B cell (primary cell): ENCODE data around the gene COTL1. TPM values are rescaled to one million over a fixed set of nuclear protein-coding genes. Genes with fewer than 3 reads are reported as not detected.
A peak's percentile ranks its signal among the peaks of the same experiment; 100 is the strongest.

ENCODE experiments used
- ATAC-seq: fragments of 200-7000 bp; cut with Tn5 transposase; one replicate; pipeline ENCODE4 v1.10.0; 2021; ENCODE audit warnings: low read depth, mild to moderate bottlenecking, moderate number of reproducible peaks, moderate library complexity
- CTCF ChIA-PET: fragments of 350-600 bp; sonication (Branson Sonifier 250); formaldehyde crosslinking; loops from one replicate; lab custom pipeline; 2021; ENCODE audit warnings: antibody characterized with exemption, inconsistent platforms; lab: Charles Lee
- POLR2A ChIA-PET: fragments of 350-600 bp; sonication (Branson Sonifier 250); formaldehyde crosslinking; loops from one replicate; lab custom pipeline; 2021; ENCODE audit warnings: antibody characterized with exemption; lab: Charles Lee
- DNase-seq: peaks from one replicate; pipeline ENCODE4 v3.0.0; 2013
- H2AFZ ChIP-seq: 2 replicates; pipeline ENCODE4 v1.6.1; 2012; ENCODE audit warnings: mild to moderate bottlenecking, low read depth, low read length; ENCODE audit not compliant: insufficient read depth, poor library complexity, severe bottlenecking
- H3K27ac ChIP-seq, 2 donors: 1 replicate in 1 of 2; 2 replicates in 1 of 2; pipeline ENCODE4 v1.5.1; 2012 to 2013; ENCODE audit warnings: low read length in 2 of 2, mild to moderate bottlenecking in 2 of 2, moderate library complexity in 1 of 2
- H3K27me3 ChIP-seq, 4 experiments: fragments of 200-600 bp in 1 of 4; sonication (generic) in 1 of 4; replicated peaks in 1 of 4; 1 replicate in 2 of 4; 2 replicates in 2 of 4; pipeline versions ENCODE4 v1.6.1 to v1.7.0; 2013 to 2016; ENCODE audit warnings: low read length in 3 of 4, mild to moderate bottlenecking in 2 of 4, mixed read lengths in 1 of 4, moderate library complexity in 1 of 4; ENCODE audit not compliant: insufficient read depth in 4 of 4, control insufficient read depth in 3 of 4; ENCODE audit errors: control extremely low read depth in 1 of 4
- H3K36me3 ChIP-seq, 2 experiments: replicated peaks in 1 of 2; 1 replicate in 1 of 2; 2 replicates in 1 of 2; pipeline versions ENCODE4 v1.6.1 to v1.7.1; 2013; ENCODE audit warnings: low read length in 1 of 2; ENCODE audit not compliant: insufficient read depth in 2 of 2, control insufficient read depth in 1 of 2; ENCODE audit errors: control extremely low read depth in 1 of 2, extremely low read depth in 1 of 2
- H3K4me1 ChIP-seq, 2 donors: fragments of 200-600 bp in 1 of 2; sonication (generic) in 1 of 2; 1 replicate in 1 of 2; 2 replicates in 1 of 2; pipeline versions ENCODE4 v1.5.1 to v1.6.1; 2013 to 2017; ENCODE audit warnings: low read length in 2 of 2; ENCODE audit not compliant: control insufficient read depth in 2 of 2, insufficient read depth in 2 of 2
- H3K4me2 ChIP-seq: replicated peaks from 2 replicates; pipeline ENCODE3; 2012; ENCODE audit warnings: mild to moderate bottlenecking, low read depth, low read length; ENCODE audit not compliant: poor library complexity, severe bottlenecking
- H3K4me3 ChIP-seq, 5 experiments: fragments of 200-600 bp in 1 of 5; sonication (generic) in 1 of 5; 1 replicate in 3 of 5; 2 replicates in 2 of 5; pipeline versions ENCODE4 v1.5.1 to v1.7.0; 2011 to 2016; ENCODE audit warnings: low read length in 4 of 5, mild to moderate bottlenecking in 4 of 5, low read depth in 2 of 5, control low read depth in 1 of 5, moderate library complexity in 1 of 5; ENCODE audit not compliant: insufficient read depth in 1 of 5; ENCODE audit errors: control extremely low read depth in 1 of 5, extremely low read depth in 1 of 5
- H3K79me2 ChIP-seq: fragments of 200-600 bp; sonication (generic); one replicate; pipeline ENCODE4 v1.6.0; 2016; ENCODE audit warnings: low read length; ENCODE audit not compliant: control insufficient read depth, insufficient read depth
- H3K9ac ChIP-seq: fragments of 200-600 bp; sonication (generic); 2 replicates; pipeline ENCODE4 v1.6.1; 2017; ENCODE audit warnings: mild to moderate bottlenecking, low read length, moderate library complexity
- H3K9me3 ChIP-seq, 3 donors: one replicate each; pipeline versions ENCODE4 v1.6.1 to v1.7.1; 2013; ENCODE audit warnings: low read length in 2 of 3; ENCODE audit not compliant: control insufficient read depth in 2 of 3, insufficient read depth in 1 of 3; ENCODE audit errors: control extremely low read depth in 1 of 3
- H4K20me1 ChIP-seq: 2 replicates; pipeline ENCODE4 v1.6.0; 2012; ENCODE audit warnings: mild to moderate bottlenecking, low read length; ENCODE audit not compliant: insufficient read depth, control insufficient read depth, poor library complexity, severe bottlenecking
- H3K27ac Mint-ChIP-seq: one replicate; pipeline ENCODE4 v1.8.0; 2021; ENCODE audit warnings: mixed read lengths
- H3K27me3 Mint-ChIP-seq: one replicate; pipeline ENCODE4 v1.8.0; 2021; ENCODE audit warnings: mixed read lengths
- H3K4me1 Mint-ChIP-seq: one replicate; pipeline ENCODE4 v1.8.0; 2021; ENCODE audit warnings: mixed read lengths
- H3K4me3 Mint-ChIP-seq: one replicate; pipeline ENCODE4 v1.8.0; 2021; ENCODE audit warnings: mixed read lengths
- H3K9me3 Mint-ChIP-seq: one replicate; pipeline ENCODE4 v1.8.0; 2022; ENCODE audit warnings: mixed read lengths; ENCODE audit not compliant: insufficient read depth
- EZH2 ChIP-seq: IDR thresholded peaks from 2 replicates; pipeline ENCODE4 v1.6.1; 2012; ENCODE audit warnings: borderline replicate concordance, low read depth, mild to moderate bottlenecking, moderate library complexity, low read length; ENCODE audit not compliant: insufficient read depth, poor library complexity, severe bottlenecking
- WGBS: methylation state at CpG from one replicate; pipeline ENCODE4 v1.1.5; 2013; ENCODE audit warnings: missing lambda C conversion rate; ENCODE audit not compliant: insufficient coverage; 5-methylcytosine and 5-hydroxymethylcytosine counted together
- intact Hi-C: fragments of 100-400 bp; cut with micrococcal nuclease; formaldehyde crosslinking; loops from one replicate; pipeline ENCODE4 v1.10.0; 2022
- polyA plus RNA-seq: library from polyadenylated mRNA; depleted of rRNA; stranded (reverse); fragments of >200 nt; gene quantifications from 2 replicates; pipeline ENCODE4 v1.2.3, GENCODE V29; 2012
- total RNA-seq, 2 donors: library from RNA; stranded (reverse); fragments of 120-200 nt in 1 of 2; gene quantifications; 1 replicate in 1 of 2; 2 replicates in 1 of 2; pipeline versions ENCODE4 v1.2.3 to v1.2.4, GENCODE V29; 2013 to 2022
- TF ChIP-seq, protein P1 (sequence below): fragments of 200-600 bp; IDR thresholded peaks from one replicate; pipeline ENCODE4 v1.8.0; 2022; ENCODE audit warnings: antibody characterized with exemption, mild to moderate bottlenecking

COTL1 gene
- total and polyA plus RNA-seq, 2 donors (not counting 1 experiment from before 2014, with no cell fraction given) = 158 to 264 TPM

DNA sequence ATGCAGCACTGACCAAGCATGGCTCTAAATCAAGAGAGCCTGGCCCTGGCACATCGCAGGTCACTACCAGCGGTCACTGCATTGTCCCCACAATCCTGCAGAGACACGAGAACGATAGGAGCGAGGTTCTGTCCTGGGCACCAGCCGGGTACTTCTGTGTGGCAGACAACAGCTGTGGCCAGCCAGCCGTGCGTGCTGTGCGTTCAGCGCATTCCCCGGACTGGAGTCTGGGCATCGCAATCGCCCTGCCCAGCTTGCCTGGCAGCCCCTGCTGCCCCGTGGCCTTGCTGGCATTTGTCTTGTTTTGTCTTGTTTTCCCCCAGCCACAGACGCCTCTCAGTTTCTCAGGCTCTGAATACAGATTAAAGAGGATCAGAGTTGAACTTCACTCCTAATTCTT lies 33.9 kb downstream of the COTL1 start:
- peak overlapping the region in 1 of 2 donors; percentile 37 for H3K27ac ChIP-seq
- H2AFZ ChIP-seq = no peak overlapping the region
- DNase-seq (no peak), ATAC-seq (no peak)
- no peaks in the 10 kb centered on the region for H3K27me3 ChIP-seq
- intact Hi-C loops = no loop called here
- H3K9me3 Mint-ChIP-seq = no peaks in the 10 kb centered on the region
- TF ChIP-seq, protein P1, sequence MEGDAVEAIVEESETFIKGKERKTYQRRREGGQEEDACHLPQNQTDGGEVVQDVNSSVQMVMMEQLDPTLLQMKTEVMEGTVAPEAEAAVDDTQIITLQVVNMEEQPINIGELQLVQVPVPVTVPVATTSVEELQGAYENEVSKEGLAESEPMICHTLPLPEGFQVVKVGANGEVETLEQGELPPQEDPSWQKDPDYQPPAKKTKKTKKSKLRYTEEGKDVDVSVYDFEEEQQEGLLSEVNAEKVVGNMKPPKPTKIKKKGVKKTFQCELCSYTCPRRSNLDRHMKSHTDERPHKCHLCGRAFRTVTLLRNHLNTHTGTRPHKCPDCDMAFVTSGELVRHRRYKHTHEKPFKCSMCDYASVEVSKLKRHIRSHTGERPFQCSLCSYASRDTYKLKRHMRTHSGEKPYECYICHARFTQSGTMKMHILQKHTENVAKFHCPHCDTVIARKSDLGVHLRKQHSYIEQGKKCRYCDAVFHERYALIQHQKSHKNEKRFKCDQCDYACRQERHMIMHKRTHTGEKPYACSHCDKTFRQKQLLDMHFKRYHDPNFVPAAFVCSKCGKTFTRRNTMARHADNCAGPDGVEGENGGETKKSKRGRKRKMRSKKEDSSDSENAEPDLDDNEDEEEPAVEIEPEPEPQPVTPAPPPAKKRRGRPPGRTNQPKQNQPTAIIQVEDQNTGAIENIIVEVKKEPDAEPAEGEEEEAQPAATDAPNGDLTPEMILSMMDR = no peak
- TF ChIP-seq EZH2 = no peak
- peaks cover 64% of the 10 kb centered on the region for H3K4me1 Mint-ChIP-seq
- H3K4me1 ChIP-seq = peaks cover 30 to 65% of the 10 kb centered on the region in 2 donors
- peaks cover 30% of the 10 kb centered on the region for H4K20me1 ChIP-seq
- H3K9me3 ChIP-seq = no peaks in the 10 kb centered on the region
- CTCF ChIA-PET = interaction anchor here (1.2 to 4.7 kb wide), 6 partner anchors 14 to 143 kb away, joined by 4 to 27 read pairs (median 6); no protein-coding TSS in a partner anchor
- POLR2A ChIA-PET = interaction anchor here (0.6 to 1.4 kb wide), 2 partner anchors 14 to 36 kb away, joined by 3 to 7 read pairs; no protein-coding TSS in a partner anchor
- H3K9ac ChIP-seq = no peak overlapping the region
- H3K27ac Mint-ChIP-seq = peak overlapping the region; percentile 53
- H3K4me3 Mint-ChIP-seq = no peak overlapping the region
- 88% methylated on average over 15 of the region's 15 CpGs for WGBS
- H3K27me3 Mint-ChIP-seq = no peaks in the 10 kb centered on the region
- H3K79me2 ChIP-seq = peaks cover 83% of the 10 kb centered on the region
- H3K36me3 ChIP-seq = peaks cover 9 to 56% of the 10 kb centered on the region in 2 experiments
- H3K4me3 ChIP-seq = no peak overlapping the region
- H3K4me2 ChIP-seq = no peak overlapping the region

DNA sequence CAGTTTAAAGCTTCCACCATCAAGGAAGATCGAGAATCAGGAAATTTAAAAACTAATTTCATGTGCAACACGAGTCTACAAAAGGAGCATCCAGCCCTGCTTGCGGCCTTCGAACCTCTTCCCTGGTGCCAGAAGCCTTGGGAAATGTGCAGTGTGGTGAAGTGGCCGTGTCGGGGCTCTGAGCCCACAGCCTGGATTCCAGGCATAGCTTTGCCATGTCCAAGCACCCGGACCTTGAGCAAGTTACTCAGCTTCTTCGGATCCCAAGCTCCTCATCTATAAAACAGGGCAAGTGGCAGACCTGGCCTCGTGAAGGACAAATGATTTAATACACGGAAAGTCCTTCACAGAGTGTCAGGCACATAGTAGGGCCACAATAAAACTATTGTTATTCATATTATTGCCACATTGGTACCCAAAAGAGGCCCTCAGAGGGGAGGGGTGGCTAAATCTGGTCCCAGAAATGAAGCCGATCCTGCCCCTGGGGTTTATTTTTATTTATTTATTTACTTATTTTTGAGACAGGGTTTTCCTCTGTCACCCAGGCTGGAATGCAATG lies 34.8 kb downstream of the COTL1 start:
- intact Hi-C loops = no loop called here
- POLR2A ChIA-PET = interaction anchor here (1.4 kb wide), 1 partner anchor 15 kb away, joined by 3 read pairs; no protein-coding TSS in a partner anchor

More for the DNA sequence above, 34.8 kb downstream of the COTL1 start:
- Histone ChIP-seq H4K20me1 (peaks cover 39% of the 10 kb centered on the region), H3K36me3 (peaks cover 9 to 51% of the 10 kb centered on the region in 2 experiments), H3K27ac (peak overlapping the region in 1 of 2 donors; percentile 4), H3K27me3 (no peaks in the 10 kb centered on the region), H3K79me2 (peaks cover 83% of the 10 kb centered on the region), H3K4me2 (no peak overlapping the region), H2AFZ (no peak overlapping the region), H3K9me3 (no peaks in the 10 kb centered on the region), H3K9ac (no peak overlapping the region), H3K4me3 (no peak overlapping the region), H3K4me1 (peaks cover 30 to 72% of the 10 kb centered on the region in 2 donors)
- Mint-ChIP-seq H3K27me3 (no peaks in the 10 kb centered on the region), H3K27ac (peak overlapping the region; percentile 53), H3K9me3 (no peaks in the 10 kb centered on the region), H3K4me3 (no peak overlapping the region), H3K4me1 (peaks cover 71% of the 10 kb centered on the region)
- TF ChIP-seq EZH2 = no peak
- TF ChIP-seq, protein P1 = no peak
- CTCF ChIA-PET = interaction anchor here (1.4 to 4.7 kb wide), 3 partner anchors 20 to 76 kb away, joined by 3 to 27 read pairs (median 4); no protein-coding TSS in a partner anchor
- WGBS = 94% methylated on average over 6 of the region's 11 CpGs
- DNase-seq = no peak
- ATAC-seq = no peak
